ENCODE measurements around the gene C1orf50.
A peak's percentile ranks its signal among the peaks of the same experiment; 100 is the strongest.
"Not testable (repeated sequence)": the region's sequence is repeated elsewhere in the genome, so short reads cannot be mapped to it uniquely, and the experiment has no call there.

Gene C1orf50

GRCh38 chr1:42784547-42784945 is 17.5 kb downstream of the C1orf50 start:
- peaks cover 11 to 14% of the 10 kb centered on the region in 2 donors for H3K27me3 Mint-ChIP-seq
- peaks cover 22 to 49% of the 10 kb centered on the region in 2 donors for H3K36me3 Mint-ChIP-seq
- H3K4me1 Mint-ChIP-seq = peaks cover 25 to 36% of the 10 kb centered on the region in 2 donors
- no peak for DNase-seq
- H3K9me3 Mint-ChIP-seq = no peaks in the 10 kb centered on the region
- no peak for ATAC-seq (replicated peaks)
- H3K4me3 Mint-ChIP-seq = peak overlapping the region in 1 of 2 donors; percentile 25
- H3K27ac Mint-ChIP-seq = no peak overlapping the region

GRCh38 chr1:42784946-42785693 is 18.1 kb downstream of the C1orf50 start, which contains the start of gene TMEM269:
Gene TMEM269, plus strand, starts transcription at chr1:42784991. Its CDS starts 4,903 bp downstream, at chr1:42789894.
- peaks cover 11 to 14% of the 10 kb centered on the region in 2 donors for H3K27me3 Mint-ChIP-seq
- peaks cover 23 to 30% of the 10 kb centered on the region in 2 donors for H3K4me1 Mint-ChIP-seq
- peak within 1 kb of the TSS; percentile 73 to 79 for H3K4me3 Mint-ChIP-seq
- H3K36me3 Mint-ChIP-seq = peaks cover 19 to 43% of the 10 kb centered on the region in 2 donors
- DNase-seq (no peak), ATAC-seq (replicated peaks) (peak; percentile 73 to 82)
- H3K9me3 Mint-ChIP-seq = no peaks in the 10 kb centered on the region
- peak within 1 kb of the TSS; percentile 51 for H3K27ac Mint-ChIP-seq

- Mint-ChIP-seq H3K4me3 (peak overlapping the region; percentile 73 to 79), H3K4me1 (peaks cover 18 to 23% of the 10 kb centered on the region in 2 donors), H3K27ac (no peak overlapping the region), H3K36me3 (peaks cover 11 to 34% of the 10 kb centered on the region in 2 donors), H3K9me3 (no peaks in the 10 kb centered on the region), H3K27me3 (peaks cover 11 to 14% of the 10 kb centered on the region in 2 donors)
- no peak for ATAC-seq (replicated peaks)
- no peak for DNase-seq
Observed at GRCh38 chr1:42786097-42786496, 19.0 kb downstream of the C1orf50 start.

- no peak for DNase-seq
- H3K36me3 Mint-ChIP-seq = peaks cover 6 to 27% of the 10 kb centered on the region in 2 donors
- peaks cover 18 to 23% of the 10 kb centered on the region in 2 donors for H3K4me1 Mint-ChIP-seq
- H3K27me3 Mint-ChIP-seq = peaks cover 11 to 14% of the 10 kb centered on the region in 2 donors
- H3K4me3 Mint-ChIP-seq = no peak overlapping the region
- no peaks in the 10 kb centered on the region for H3K9me3 Mint-ChIP-seq
- no peak for ATAC-seq (replicated peaks)
- no peak overlapping the region for H3K27ac Mint-ChIP-seq
Observed at GRCh38 chr1:42788021-42788420, 21.0 kb downstream of the C1orf50 start.

- H3K36me3 Mint-ChIP-seq = no peaks in the 10 kb centered on the region
- no peaks in the 10 kb centered on the region for H3K9me3 Mint-ChIP-seq
- ATAC-seq (replicated peaks) = no peak
- H3K4me3 Mint-ChIP-seq = no peak overlapping the region
- no peak for DNase-seq
- H3K27me3 Mint-ChIP-seq = no peaks in the 10 kb centered on the region
- no peak overlapping the region for H3K27ac Mint-ChIP-seq
- H3K4me1 Mint-ChIP-seq = no peaks in the 10 kb centered on the region
Observed at GRCh38 chr1:42793824-42794223, 26.8 kb downstream of the C1orf50 start.

- no peak for ATAC-seq (replicated peaks)
- no peaks in the 10 kb centered on the region for H3K4me1 Mint-ChIP-seq
- no peaks in the 10 kb centered on the region for H3K36me3 Mint-ChIP-seq
- no peaks in the 10 kb centered on the region for H3K27me3 Mint-ChIP-seq
- H3K27ac Mint-ChIP-seq = no peak overlapping the region
- H3K4me3 Mint-ChIP-seq = no peak overlapping the region
- DNase-seq = no peak
- H3K9me3 Mint-ChIP-seq = no peaks in the 10 kb centered on the region
Observed at GRCh38 chr1:42797414-42797813, 30.4 kb downstream of the C1orf50 start.

GRCh38 chr1:42797979-42798378 is 30.9 kb downstream of the C1orf50 start:
- no peak overlapping the region for H3K27ac Mint-ChIP-seq
- DNase-seq = no peak
- ATAC-seq (replicated peaks) = no peak

GRCh38 chr1:42801832-42802473 is 34.9 kb downstream of the C1orf50 start:
- H3K4me1 Mint-ChIP-seq = no peaks in the 10 kb centered on the region
- H3K9me3 Mint-ChIP-seq = peaks cover 0 to 1% of the 10 kb centered on the region in 2 donors
- no peak for ATAC-seq (replicated peaks)
- no peaks in the 10 kb centered on the region for H3K27me3 Mint-ChIP-seq
- DNase-seq = no peak
- H3K27ac Mint-ChIP-seq = no peak overlapping the region
- no peak overlapping the region for H3K4me3 Mint-ChIP-seq
- peaks cover 8 to 21% of the 10 kb centered on the region in 2 donors for H3K36me3 Mint-ChIP-seq

More at GRCh38 chr1:42797979-42798378, 30.9 kb downstream of the C1orf50 start:
- Mint-ChIP-seq H3K36me3 (no peaks in the 10 kb centered on the region), H3K9me3 (no peaks in the 10 kb centered on the region), H3K27me3 (no peaks in the 10 kb centered on the region), H3K4me1 (no peaks in the 10 kb centered on the region), H3K4me3 (no peak overlapping the region)

- H3K4me1 Mint-ChIP-seq = peaks cover 0 to 2% of the 10 kb centered on the region in 2 donors
- peaks cover 0 to 1% of the 10 kb centered on the region in 2 donors for H3K9me3 Mint-ChIP-seq
- ATAC-seq (replicated peaks) (no peak), DNase-seq (no peak)
- no peaks in the 10 kb centered on the region for H3K27me3 Mint-ChIP-seq
- H3K4me3 Mint-ChIP-seq = no peak overlapping the region
- H3K36me3 Mint-ChIP-seq = peaks cover 8 to 33% of the 10 kb centered on the region in 2 donors
- no peak overlapping the region for H3K27ac Mint-ChIP-seq
Observed at GRCh38 chr1:42806171-42806570, 39.1 kb downstream of the C1orf50 start.

- Mint-ChIP-seq H3K4me1 (peaks cover 0 to 4% of the 10 kb centered on the region in 2 donors), H3K27ac (no peak overlapping the region), H3K36me3 (peaks cover 10 to 37% of the 10 kb centered on the region in 2 donors), H3K27me3 (no peaks in the 10 kb centered on the region), H3K4me3 (no peak overlapping the region), H3K9me3 (peaks cover 0 to 1% of the 10 kb centered on the region in 2 donors)
- no peak for ATAC-seq (replicated peaks)
- no peak for DNase-seq
Observed at GRCh38 chr1:42806593-42806992, 39.5 kb downstream of the C1orf50 start.

- no peak overlapping the region for H3K27ac Mint-ChIP-seq
Observed at GRCh38 chr1:42807056-42807668, 40.1 kb downstream of the C1orf50 start.

GRCh38 chr1:42814815-42815214 is 47.8 kb downstream of the C1orf50 start:
- Mint-ChIP-seq H3K36me3 (peaks cover 8 to 13% of the 10 kb centered on the region in 2 donors), H3K4me1 (peaks cover 11 to 22% of the 10 kb centered on the region in 2 donors)
- not testable (repeated sequence) for H3K4me3 Mint-ChIP-seq; H3K27ac Mint-ChIP-seq; H3K27me3 Mint-ChIP-seq; DNase-seq; ATAC-seq (replicated peaks); H3K9me3 Mint-ChIP-seq

More at GRCh38 chr1:42807056-42807668, 40.1 kb downstream of the C1orf50 start:
- H3K27me3 Mint-ChIP-seq = no peaks in the 10 kb centered on the region
- H3K36me3 Mint-ChIP-seq = peaks cover 10 to 37% of the 10 kb centered on the region in 2 donors
- H3K4me1 Mint-ChIP-seq = peaks cover 0 to 4% of the 10 kb centered on the region in 2 donors
- peaks cover 0 to 1% of the 10 kb centered on the region in 2 donors for H3K9me3 Mint-ChIP-seq
- H3K4me3 Mint-ChIP-seq = no peak overlapping the region
- ATAC-seq (replicated peaks) (no peak), DNase-seq (no peak)

GRCh38 chr1:42815941-42816584 is 49.0 kb downstream of the C1orf50 start:
- DNase-seq (no peak), ATAC-seq (replicated peaks) (peak in 1 of 2 donors; percentile 7)
- Mint-ChIP-seq H3K4me3 (peak overlapping the region; percentile 92 to 94), H3K36me3 (peaks cover 8 to 13% of the 10 kb centered on the region in 2 donors), H3K4me1 (peaks cover 11 to 22% of the 10 kb centered on the region in 2 donors), H3K9me3 (no peaks in the 10 kb centered on the region), H3K27ac (peak overlapping the region; percentile 95), H3K27me3 (no peaks in the 10 kb centered on the region)
